HG03442 (cell line): Measurements from ENCODE around the gene CDR2.
"Not testable (repeated sequence)": the region's sequence is repeated elsewhere in the genome, so short reads cannot be mapped to it uniquely, and the experiment has no call there.

Experiments used
- ATAC-seq: cut with Tn5 transposase; IDR thresholded peaks from one replicate; pipeline ENCODE4 v1.9.1; 2021; ENCODE audit warnings: mild to moderate bottlenecking, moderate library complexity; ENCODE audit not compliant: unreplicated experiment

CDR2 gene

GRCh38 chr16:22374311-22375116 lies at the start of gene CDR2:
Gene CDR2 (minus strand): TSS chr16:22374619. CDS start chr16:22374309, 310 bp downstream.
- ATAC-seq: peak; percentile 87

DNA sequence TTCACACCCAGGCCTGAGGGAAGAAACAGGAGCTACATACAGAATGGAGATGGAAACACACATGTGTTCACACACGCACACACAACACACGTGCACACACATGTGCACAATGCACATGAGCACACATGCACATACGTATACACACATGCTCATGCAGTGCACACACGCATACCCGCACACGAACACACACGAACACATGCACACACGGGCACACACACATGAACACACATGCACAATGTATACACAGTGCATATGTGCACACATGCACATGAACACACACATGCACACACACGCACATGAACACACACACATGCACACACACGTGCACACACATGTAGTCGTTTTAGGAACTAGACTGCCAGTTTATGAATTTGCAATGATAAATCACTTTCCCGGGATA lies 49.3 kb upstream of the CDR2 start:
- ATAC-seq: no peak

- ATAC-seq: no peak
These were observed 46.7 kb upstream of the CDR2 start for GRCh38 chr16:22421136-22421535.

DNA sequence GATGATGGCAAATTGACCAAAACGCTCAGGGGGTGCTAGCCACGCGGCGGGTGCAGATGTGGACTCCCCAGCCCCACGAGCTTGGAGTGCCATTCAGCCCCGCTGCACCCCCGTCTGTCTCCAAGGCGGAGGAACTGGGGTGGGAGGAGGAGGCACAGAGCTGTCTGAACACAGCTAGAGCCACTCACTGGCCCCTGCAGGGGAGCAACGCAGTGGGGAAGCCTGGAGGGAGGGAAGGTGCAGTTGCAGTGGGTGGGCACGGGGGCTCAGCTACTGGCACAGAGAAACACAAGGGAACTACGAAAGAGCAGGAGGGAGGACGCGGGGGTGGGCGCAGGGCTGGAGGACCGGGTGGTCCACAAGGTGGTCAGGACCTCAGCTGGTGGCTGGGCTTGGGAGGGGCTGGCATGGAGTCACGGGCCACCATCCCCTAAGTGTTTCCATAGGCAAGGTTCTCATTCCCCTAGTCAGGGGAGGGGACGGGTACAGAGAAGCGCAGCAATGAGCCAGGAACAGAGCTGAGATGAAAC lies 46.3 kb upstream of the CDR2 start:
- ATAC-seq: no peak

GRCh38 chr16:22419908-22420307 lies 45.5 kb upstream of the CDR2 start:
- ATAC-seq: no peak

DNA sequence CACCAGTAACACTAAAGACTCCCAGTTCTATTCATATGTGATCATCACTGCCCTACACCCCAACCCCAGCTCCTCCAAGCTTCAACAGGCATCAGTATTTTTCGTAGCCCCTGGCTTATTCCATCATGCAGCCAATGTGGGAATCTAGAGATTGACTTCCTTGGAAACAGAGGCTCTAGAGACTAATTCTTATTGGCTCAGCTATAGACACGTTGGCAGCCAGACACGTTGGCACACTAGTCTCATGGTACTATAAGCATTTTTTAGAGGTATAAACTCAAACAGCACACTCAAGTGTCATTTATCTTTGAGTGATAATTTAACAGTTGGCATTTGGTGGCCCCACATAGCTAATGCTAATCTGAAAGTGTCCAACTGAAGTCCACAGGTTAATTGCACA lies 44.4 kb upstream of the CDR2 start:
- no peak for ATAC-seq

- not testable (repeated sequence) for ATAC-seq
These were observed 43.4 kb upstream of the CDR2 start for GRCh38 chr16:22417798-22418197.

- ATAC-seq: no peak
These were observed 42.6 kb upstream of the CDR2 start for GRCh38 chr16:22417019-22417418.

GRCh38 chr16:22413819-22414218 lies 39.4 kb upstream of the CDR2 start:
- ATAC-seq: no peak

DNA sequence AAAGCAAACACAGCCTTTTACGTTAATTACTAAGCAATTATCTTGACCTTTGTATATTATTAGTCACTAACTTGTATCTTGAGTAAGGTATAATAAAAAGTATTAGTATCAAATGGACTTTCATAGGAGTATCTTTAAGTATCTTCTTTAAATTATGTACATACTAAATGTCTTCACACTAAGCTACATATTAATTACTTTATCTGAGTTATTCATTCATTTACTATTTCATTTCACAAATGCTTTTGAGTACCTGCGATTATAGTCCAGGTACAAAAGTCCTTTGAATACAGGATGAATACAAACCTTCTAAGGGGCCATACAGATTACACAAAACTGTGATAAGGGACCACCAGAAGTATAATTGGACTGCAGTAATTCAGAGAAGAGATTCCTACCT lies 33.1 kb upstream of the CDR2 start:
- no peak for ATAC-seq

DNA sequence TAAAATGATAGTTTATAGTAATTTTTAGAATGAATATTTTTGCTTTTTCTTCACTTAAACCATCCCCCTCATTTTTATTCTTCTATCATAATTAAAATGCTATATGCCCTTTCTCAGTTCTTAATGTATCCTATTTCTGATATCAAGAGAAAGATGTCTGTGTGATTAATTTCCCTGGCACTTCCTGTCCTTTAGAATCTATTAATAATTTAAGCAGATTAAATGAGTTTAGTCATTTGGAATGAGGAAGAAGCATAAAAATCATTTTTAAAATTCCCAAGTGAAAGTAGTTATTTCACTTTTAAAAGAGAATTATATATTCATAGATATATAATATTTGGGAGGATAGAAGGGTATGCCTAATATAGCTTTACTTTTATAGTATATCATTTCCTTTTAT lies 27.8 kb upstream of the CDR2 start:
- ATAC-seq: no peak

DNA sequence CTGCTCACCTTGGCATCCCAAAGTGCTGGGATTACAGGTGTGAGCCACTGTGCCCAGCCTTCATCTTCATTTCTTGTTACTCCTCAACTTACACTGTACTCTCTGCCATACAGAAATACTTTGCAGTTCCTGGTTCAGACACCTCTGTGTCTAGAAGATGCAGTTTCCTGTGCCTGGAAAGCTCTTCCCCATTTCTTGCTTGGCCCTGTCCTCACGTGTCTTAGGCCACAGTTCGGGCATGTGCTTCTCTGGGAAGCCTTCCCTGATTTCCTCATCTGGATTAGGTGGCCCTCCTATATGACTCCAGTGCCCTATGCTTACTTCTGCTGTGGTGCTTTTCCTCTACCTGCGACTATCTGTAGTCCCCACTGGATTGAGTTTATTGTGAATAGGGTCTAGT lies 26.5 kb upstream of the CDR2 start:
- ATAC-seq: no peak

- ATAC-seq: no peak
These were observed 23.5 kb upstream of the CDR2 start for GRCh38 chr16:22397931-22398330.

DNA sequence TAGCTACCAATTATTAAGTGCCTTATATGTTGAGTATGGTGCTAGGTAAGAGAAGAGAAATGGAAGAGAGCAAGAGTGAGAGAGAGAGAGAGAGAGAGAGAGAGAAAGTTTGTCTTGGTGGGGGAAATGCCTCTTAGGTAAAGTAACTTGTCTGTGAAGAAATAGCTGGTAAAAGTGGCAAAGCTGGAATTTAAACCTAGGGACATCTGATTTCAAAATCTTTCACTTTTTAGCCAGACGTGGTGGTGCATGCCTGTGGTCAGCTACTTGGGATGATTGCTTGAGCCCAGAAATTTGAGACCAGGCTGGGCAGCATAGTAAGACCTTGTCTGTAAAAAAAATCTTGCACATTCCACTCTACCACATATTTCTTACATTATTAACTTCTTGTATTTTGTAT lies 23.0 kb upstream of the CDR2 start:
- no peak for ATAC-seq

DNA sequence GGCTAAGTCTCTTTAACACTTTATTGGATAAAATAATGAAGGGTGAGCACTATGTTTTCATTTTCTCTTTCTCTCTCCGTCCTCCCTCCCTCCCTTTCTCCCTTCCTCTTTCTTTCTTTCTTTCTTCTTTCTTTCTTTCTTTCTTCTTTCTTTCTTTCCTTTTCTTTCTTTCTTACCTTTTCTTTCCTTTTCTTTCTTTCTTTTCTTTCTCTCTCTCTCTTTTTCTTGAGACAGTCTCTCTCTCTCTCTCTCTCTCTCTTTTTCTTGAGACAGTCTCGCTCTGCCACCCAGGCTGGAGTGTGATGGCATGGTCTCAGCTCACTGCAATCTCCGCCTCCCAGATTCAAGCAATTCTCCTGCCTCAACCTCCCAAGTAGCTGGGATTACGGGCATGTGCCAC lies 21.5 kb upstream of the CDR2 start:
- no peak for ATAC-seq

- no peak for ATAC-seq
These were observed 19.7 kb upstream of the CDR2 start for GRCh38 chr16:22394121-22394520.

DNA sequence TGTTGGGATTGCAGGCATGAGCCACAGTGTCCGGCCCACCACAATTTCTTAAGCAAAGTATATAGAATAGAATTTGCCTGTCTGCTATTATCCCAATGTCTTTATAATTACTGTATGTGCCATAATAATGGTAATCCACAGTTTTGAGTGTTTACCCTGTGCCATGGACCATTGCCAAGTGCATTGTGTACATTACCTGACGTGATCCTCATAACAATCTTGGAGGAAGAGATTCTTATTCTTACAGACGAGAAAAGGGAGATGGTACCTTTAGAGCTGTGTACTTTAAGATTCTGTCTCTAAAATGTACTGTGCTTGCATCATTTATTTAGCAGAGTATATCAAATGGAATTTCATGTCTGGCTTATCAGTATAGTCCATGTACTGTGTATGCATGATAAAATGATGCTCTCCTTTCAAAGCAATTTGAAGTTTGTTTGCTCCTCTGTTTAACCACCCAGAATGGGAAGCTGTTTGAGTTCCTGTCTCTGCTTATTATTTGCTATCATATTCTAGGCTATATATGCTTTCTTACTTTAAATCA lies 13.8 kb upstream of the CDR2 start:
- ATAC-seq: no peak

GRCh38 chr16:22386976-22387375 lies 12.6 kb upstream of the CDR2 start:
- no peak for ATAC-seq

DNA sequence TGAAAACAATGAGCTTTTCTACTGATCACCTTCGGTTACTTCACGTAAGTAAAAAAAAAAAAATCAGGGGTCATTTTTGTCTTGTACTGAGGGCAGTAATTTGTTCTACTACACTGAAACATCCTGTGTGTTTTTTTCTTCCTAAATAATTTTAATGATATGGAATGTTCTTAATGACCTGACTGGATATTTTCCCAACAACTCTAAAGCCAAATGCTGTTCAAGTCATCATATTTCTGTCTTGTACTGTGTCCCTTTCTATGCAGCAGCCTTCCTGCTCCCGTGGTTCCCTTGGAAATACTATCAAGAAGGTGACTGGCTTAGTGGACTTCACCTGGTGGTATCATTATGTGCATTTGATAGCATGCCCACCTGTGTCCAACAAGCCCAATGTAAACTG lies 10.8 kb upstream of the CDR2 start:
- ATAC-seq: no peak

DNA sequence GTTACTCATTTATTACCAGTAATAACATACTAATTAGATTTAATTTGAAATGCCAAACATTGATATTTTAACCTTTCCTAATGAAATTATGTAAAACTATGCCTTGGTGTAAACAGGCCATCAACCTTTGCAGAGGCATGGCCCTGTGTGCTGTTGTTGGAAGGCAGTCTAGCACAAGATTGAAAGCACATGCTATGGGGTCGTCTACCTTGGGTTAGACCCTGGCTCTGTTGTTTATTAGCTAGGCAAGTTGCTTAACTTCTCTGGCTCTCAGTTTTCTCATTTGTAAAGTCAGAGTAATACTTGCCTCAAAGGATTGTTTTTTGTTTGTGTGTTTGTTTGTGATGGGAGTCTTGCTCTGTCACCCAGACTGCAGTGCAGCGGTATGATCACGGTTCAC lies 9.4 kb upstream of the CDR2 start:
- no peak for ATAC-seq

DNA sequence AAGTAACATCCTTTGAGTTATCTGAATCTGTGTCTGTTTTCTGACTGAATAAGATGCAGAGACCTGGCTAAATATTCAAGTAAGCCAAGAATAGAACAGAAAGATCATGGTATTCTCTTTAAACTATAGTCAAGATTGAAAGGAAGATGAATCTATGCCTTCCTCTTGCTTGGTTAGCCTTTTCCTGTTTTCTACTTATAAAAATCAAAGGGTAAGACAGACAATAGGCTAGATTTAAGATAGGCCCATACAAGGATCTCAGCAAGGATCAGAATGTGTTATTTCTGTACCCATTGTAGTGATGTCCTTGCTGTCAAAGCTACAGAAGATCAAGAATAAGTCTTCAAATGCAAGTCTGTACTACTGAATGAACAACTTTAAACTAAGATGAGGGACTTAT lies 7.0 kb upstream of the CDR2 start:
- no peak for ATAC-seq

DNA sequence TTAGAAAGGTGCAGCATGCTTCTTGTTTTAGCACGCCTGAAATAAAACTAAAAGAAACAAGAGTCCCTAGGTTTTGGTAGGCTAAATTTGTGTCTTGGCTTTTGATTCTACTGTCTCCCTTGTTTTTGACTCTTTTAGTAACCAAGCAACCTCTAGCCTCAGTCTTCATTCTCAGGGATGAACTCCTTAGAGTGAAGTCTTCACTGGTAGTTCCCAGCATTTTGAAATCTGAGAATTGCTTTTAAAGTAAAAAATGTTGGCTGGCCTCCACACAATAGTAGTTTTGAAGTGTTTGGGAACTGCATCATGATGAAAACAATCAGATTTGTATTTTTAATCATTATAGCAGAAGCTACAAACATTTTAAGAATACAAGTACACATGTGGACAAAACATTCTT lies 6.1 kb upstream of the CDR2 start:
- no peak for ATAC-seq

DNA sequence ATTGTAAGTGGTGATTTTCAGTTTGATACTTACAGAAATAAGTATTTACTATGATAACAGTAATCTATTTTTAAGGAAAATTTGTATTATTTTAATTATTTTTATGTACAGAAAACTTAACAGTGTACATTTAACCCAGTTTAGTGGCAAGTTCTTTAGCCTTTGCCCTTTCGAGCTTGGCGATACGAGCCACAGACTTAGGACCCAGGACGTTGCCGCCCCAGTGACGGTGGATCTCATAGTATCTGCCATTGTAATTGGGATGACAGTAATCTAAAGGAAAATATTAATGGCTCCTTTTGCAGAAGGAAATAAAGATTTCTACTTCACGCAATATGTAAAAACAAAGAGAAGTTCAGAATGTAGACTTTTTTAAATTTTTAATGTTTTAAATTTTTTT lies 5.2 kb upstream of the CDR2 start:
- ATAC-seq: no peak
